ENCODE results near the gene PHAX. TPM values are rescaled to one million over a fixed set of nuclear protein-coding genes. Genes with fewer than 3 reads are reported as not detected.

PHAX gene
- polyA plus RNA-seq, 2 of the 4 experiments (the other 2 are of a cell fraction), result 74.8 to 90.2 TPM

- FAIRE-seq, result no peak
- Histone ChIP-seq H3K4me3 (no peak overlapping the region), H3K4me1 (peaks cover 7% of the 10 kb centered on the region; the same call in 1 of the 3 replicates), H3K4me2 (no peak overlapping the region), H3K9me3 (no peaks in the 10 kb centered on the region), H3K27ac (no peak overlapping the region)
- TF ChIP-seq EP300 (IDR thresholded peaks at IDR 0.05) (no peak), FOXS1 (CRISPR knock-in tag; IDR thresholded peaks at IDR 0.05) (no peak)
- DNase-seq (ENCODE audit: low read depth in 1 of 2, low spot score in 1 of 2), result no peak
- ATAC-seq, result no peak; a peak in 1 of 6 replicates
- 96% methylated on average over 2 of the region's 2 CpGs for WGBS (ENCODE audit: missing lambda C conversion rate)
- CTCF ChIA-PET, result interaction anchor here (0.6 to 10.9 kb wide), 40 partner anchors 9 to 818 kb away, joined by 3 to 206 read pairs (median 4); partner anchors contain the start of genes ALDH7A1, LMNB1 and PHAX
- POLR2A ChIA-PET, result interaction anchor here (1.2 kb wide), 1 partner anchor 103 kb away, joined by 3 read pairs; no protein-coding TSS in a partner anchor
These were observed 74.6 kb downstream of the PHAX start for GRCh38 chr5:126675338-126675737.

GRCh38 chr5:126676195-126676624 is 75.5 kb downstream of the PHAX start:
- peak overlapping the region in 1 of 2 experiments; percentile 55; a peak in 2 of 6 replicates for H3K27ac ChIP-seq
- TF ChIP-seq SMC3 (IDR thresholded peaks at IDR 0.05) (peak; percentile 93), TP53 (CRISPR knock-in tag; IDR thresholded peaks at IDR 0.05) (no peak), RCOR1 (IDR thresholded peaks at IDR 0.05; ENCODE audit: low read depth, low read length) (no peak), E2F6 (IDR thresholded peaks at IDR 0.05; ENCODE audit: borderline replicate concordance, low read depth) (no peak), TFCP2L1 (CRISPR knock-in tag; IDR thresholded peaks at IDR 0.05) (no peak), BHLHE40 (IDR thresholded peaks at IDR 0.05; ENCODE audit: low read depth, low read length) (no peak), CTCF (IDR thresholded peaks at IDR 0.05) (peak; percentile 92), KDM1A (IDR thresholded peaks at IDR 0.05; ENCODE audit: low read depth) (no peak), EHF (CRISPR knock-in tag; IDR thresholded peaks at IDR 0.05) (no peak), RAD21 (conservative IDR thresholded peaks at IDR 0.05 in 1 of 2, IDR thresholded peaks at IDR 0.05 in 1 of 2) (peak; percentile 88 to 90), GATA3 (IDR thresholded peaks at IDR 0.05; ENCODE audit: borderline replicate concordance) (no peak), HEYL (CRISPR knock-in tag; IDR thresholded peaks at IDR 0.05) (no peak), FOSL2 (IDR thresholded peaks at IDR 0.05) (no peak), FOSL2 (CRISPR knock-in tag; IDR thresholded peaks at IDR 0.05) (peak; percentile 45), CEBPB (IDR thresholded peaks at IDR 0.05) (peak; percentile 94 to 98), MAX (IDR thresholded peaks at IDR 0.05) (peak; percentile 28; the same call in 1 of the 2 replicates), HOXB5 (CRISPR knock-in tag; IDR thresholded peaks at IDR 0.05) (no peak)
- no peak overlapping the region for H3K4me3 ChIP-seq
- FAIRE-seq (peak; percentile 36), DNase-seq (ENCODE audit: low read depth in 1 of 2, low spot score in 1 of 2) (peak; percentile 62 to 89), ATAC-seq (peak; percentile 74 to 75)
- WGBS (ENCODE audit: missing lambda C conversion rate), result 23% methylated on average over 4 of the region's 4 CpGs
- peaks cover 7% of the 10 kb centered on the region; the same call in 1 of the 3 replicates for H3K4me1 ChIP-seq
- no peaks in the 10 kb centered on the region for H3K9me3 ChIP-seq
- H3K4me2 ChIP-seq, result peak overlapping the region; percentile 48
- CTCF ChIA-PET, result interaction anchor here (0.6 to 10.9 kb wide), 44 partner anchors 8 to 817 kb away, joined by 3 to 206 read pairs (median 4); partner anchors contain the start of genes ALDH7A1 and LMNB1
- POLR2A ChIA-PET, result no interaction called here

Small RNA genes within 50 kb of the gene (small RNA-seq; reads per million reads assigned to genes)
- gene BOLA3P3 (0 to 0.86 (median 0) reads per million in 6 experiments), gene RNU6-290P (0 reads per million in 6 experiments)

Other genes with a start within 250 kb of the PHAX start
- gene GRAMD2B, start 177.5 kb upstream of the PHAX start, polyA plus RNA-seq (2011; rRNA removed), result 1.2 and 1.3 TPM in 2 replicates
- gene GRAMD2B, start 177.5 kb upstream of the PHAX start, polyA plus RNA-seq (2017; fragmentation: RNase III; extraction: RNeasy Plus Mini Kit Qiagen cat#74134 plus additional on column Dnase treatment), result 1.0 to 1.5 TPM (median 1.3 TPM) in 3 replicates
- 78.3 and 99.2 TPM in 2 replicates for gene ALDH7A1, start 5.7 kb upstream of the PHAX start, polyA plus RNA-seq (2011; rRNA removed)
- 64.5 to 83.0 TPM (median 72.4 TPM) in 3 replicates for gene ALDH7A1, start 5.7 kb upstream of the PHAX start, polyA plus RNA-seq (2017; fragmentation: RNase III; extraction: RNeasy Plus Mini Kit Qiagen cat#74134 plus additional on column Dnase treatment)
- gene LMNB1, start 176.2 kb downstream of the PHAX start, polyA plus RNA-seq (2011; rRNA removed), result 37.0 and 45.9 TPM in 2 replicates
- gene LMNB1, start 176.2 kb downstream of the PHAX start, polyA plus RNA-seq (2017; fragmentation: RNase III; extraction: RNeasy Plus Mini Kit Qiagen cat#74134 plus additional on column Dnase treatment), result 55.6 to 62.2 TPM (median 57.0 TPM) in 3 replicates

All from A549 (cell line).